GM20431 (cell line): ENCODE data around the gene ARHGAP9.

Experiments used
- in situ Hi-C: fragments of 300-500 bp; cut with MseI, MboI; formaldehyde crosslinking; loops from one replicate; pipeline ENCODE4 v1.15.0; 2020; ENCODE audit warnings: low sequenced_read_pairs; ENCODE audit not compliant: unreplicated experiment

The ARHGAP9 gene

DNA sequence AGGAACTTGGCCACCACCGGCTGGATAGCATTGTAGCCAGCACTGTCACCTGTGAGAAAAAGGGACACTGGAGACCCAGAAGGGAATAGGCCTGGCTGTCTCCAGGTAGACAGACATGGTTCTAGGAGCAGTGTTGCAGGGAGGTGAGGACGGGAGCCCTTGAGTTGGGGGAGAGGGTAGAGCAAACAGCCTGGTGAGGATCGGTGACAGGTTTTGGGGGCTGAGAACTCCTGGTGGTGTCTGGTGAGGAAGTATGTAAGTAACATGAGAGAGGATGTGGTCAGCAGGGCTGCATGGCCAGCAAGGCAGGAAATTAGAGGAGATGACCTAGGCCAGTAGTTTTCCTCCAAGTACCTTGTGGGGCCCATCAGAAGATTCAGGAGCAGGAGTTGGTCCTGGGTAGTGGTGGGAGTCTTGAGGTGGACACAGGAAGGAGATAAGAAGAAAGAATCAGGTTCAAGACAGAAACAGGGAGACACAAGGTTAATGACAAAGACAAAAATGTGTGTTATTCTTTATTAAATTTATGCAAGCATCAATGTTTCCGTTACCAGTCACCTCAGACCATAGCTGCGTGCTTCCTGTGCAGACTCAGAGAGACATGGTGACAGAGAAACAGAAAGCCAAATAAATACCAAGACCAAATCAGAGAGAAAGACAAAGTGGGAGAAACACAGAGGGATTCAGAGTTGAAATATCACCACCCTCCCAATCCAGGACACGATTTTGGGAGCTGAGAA, at the start of gene ARHGAP9:
Gene ARHGAP9 (minus strand): TSS at position 491 of the 740 bp plus-strand sequence. CDS start 460 bp downstream, at position 31.
- in situ Hi-C loops, result no loop called here

DNA sequence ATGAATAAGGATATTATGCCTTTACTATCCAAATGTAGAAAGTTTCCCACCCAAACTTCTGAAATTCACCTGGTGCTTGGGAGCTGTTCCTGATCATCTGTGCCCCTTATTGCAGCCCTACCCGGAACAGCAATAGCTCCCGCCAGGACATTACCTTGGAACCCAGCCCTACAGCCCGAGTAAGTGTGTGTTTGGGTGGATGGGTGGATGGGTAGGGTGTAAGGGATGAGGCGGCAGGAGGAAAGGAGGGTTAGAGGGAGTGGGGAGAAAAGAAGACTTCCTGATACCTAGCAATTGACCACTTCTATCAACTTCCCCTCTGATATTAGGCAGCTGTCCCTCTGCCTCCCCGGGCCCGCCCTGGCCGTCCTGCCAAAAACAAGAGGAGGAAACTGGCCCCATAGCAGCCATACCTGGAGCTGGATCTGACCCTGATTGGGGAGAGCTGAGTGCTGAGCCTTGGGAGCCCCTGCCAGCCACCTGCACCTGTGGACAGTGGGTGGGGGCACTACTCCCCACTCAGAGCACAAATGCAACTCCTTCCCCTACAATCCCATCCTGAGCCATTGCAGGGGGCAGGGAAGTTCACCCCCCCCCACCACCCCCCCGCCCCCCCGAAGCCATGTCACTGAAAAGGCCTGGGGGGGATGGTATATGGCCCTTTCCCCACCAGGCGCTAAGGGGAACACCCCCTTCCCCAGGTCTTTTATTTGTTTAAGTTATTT, 49.3 kb upstream of the ARHGAP9 start:
- in situ Hi-C loops, result no loop called here

DNA sequence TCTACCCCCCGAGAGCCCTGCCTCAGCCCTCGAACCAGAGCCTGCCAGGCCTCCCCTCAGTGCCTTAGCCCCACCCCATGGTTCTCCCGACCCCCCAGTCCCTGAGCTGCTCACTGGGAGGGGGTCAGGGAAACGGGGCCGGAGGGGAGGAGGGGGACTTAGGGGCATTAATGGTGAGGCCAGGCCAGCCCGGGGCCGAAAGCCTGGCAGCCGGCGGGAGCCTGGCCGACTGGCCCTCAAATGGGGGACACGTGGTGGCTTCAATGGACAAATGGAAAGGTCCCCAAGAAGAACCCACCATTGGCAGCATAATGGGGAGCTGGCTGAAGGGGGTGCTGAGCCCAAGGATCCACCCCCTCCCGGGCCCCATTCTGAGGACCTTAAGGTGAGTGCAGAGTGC, 48.5 kb upstream of the ARHGAP9 start:
- in situ Hi-C loops, result no loop called here

GRCh38 chr12:57527184-57527583, 47.5 kb upstream of the ARHGAP9 start:
- in situ Hi-C loops, result no loop called here

DNA sequence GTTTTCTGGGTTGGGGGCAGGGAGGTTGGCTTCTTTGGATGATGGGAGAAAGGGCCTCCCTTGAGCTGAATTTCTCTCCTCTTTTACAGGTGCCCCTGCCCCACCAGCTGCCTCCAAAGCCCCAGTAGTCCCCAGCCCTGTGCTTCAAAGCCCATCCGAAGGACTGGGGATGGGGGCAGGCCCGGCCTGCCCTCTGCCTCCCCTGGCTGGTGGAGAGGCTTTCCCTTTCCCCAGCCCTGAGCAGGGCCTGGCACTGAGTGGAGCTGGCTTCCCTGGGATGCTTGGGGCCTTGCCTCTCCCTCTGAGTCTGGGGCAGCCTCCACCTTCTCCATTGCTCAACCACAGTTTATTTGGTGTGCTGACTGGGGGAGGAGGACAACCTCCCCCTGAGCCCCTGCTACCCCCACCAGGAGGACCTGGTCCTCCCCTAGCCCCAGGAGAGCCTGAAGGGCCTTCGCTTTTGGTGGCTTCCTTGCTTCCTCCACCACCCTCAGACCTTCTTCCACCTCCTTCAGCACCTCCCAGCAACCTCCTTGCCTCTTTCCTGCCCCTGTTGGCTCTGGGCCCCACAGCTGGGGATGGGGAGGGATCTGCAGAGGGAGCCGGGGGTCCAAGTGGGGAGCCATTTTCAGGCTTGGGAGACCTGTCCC, 46.9 kb upstream of the ARHGAP9 start:
- in situ Hi-C loops, result no loop called here

DNA sequence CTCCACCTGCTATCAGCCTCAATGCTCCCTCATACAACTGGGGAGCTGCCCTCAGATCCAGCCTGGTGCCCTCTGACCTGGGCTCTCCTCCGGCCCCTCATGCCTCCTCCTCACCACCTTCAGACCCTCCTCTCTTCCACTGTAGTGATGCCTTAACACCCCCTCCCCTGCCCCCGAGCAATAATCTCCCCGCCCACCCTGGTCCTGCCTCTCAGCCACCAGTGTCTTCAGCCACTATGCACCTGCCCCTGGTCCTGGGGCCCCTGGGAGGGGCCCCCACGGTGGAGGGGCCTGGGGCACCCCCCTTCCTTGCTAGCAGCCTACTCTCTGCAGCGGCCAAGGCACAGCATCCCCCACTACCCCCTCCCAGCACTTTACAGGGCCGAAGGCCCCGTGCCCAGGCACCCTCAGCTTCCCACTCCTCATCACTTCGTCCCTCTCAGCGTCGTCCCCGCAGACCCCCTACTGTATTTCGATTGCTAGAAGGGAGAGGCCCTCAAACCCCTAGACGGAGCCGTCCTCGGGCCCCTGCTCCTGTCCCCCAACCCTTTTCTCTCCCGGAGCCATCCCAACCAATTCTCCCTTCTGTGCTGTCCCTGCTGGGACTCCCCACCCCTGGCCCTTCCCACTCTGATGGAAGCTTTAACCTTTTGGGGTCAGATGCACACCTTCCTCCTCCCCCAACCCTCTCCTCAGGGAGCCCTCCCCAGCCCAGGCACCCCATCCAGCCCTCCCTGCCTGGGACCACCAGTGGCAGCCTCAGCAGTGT, 46.1 kb upstream of the ARHGAP9 start:
- in situ Hi-C loops, result no loop called here

DNA sequence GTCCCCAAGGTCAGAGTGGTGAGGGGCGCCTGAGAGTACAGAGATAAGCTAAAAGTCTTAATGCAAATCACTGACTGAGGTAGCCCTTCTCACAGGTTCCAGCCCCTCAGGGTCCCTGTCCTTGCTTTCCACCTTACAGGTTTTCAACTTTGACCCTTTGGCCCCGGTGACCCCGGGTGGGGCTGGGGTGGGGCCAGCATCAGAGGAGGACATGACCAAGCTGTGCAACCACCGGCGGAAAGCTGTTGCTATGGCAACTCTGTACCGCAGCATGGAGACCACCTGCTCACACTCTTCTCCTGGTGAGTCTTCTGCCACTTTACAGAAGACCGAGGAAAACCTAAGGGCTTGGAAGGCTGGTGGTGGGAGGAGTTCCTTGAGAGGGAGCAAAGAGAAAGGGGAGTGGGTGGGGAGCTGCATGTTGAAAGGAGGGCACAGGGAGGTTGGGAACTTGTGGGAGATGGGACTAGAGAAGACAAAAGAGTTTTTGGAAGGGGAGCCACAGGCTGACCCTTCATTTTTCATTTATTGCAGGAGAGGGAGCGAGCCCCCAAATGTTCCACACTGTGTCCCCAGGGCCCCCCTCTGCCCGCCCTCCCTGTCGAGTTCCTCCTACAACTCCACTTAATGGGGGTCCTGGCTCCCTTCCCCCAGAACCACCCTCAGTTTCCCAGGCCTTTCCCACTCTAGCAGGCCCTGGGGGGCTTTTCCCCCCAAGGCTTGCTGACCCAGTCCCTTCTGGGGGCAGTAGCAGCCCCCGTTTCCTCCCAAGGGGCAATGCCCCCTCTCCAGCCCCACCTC, 45.3 kb upstream of the ARHGAP9 start:
- in situ Hi-C loops, result no loop called here

- in situ Hi-C loops, result no loop called here
Observed at GRCh38 chr12:57523706-57524614, 44.3 kb upstream of the ARHGAP9 start.

GRCh38 chr12:57522887-57523705, 43.4 kb upstream of the ARHGAP9 start:
- in situ Hi-C loops, result no loop called here

DNA sequence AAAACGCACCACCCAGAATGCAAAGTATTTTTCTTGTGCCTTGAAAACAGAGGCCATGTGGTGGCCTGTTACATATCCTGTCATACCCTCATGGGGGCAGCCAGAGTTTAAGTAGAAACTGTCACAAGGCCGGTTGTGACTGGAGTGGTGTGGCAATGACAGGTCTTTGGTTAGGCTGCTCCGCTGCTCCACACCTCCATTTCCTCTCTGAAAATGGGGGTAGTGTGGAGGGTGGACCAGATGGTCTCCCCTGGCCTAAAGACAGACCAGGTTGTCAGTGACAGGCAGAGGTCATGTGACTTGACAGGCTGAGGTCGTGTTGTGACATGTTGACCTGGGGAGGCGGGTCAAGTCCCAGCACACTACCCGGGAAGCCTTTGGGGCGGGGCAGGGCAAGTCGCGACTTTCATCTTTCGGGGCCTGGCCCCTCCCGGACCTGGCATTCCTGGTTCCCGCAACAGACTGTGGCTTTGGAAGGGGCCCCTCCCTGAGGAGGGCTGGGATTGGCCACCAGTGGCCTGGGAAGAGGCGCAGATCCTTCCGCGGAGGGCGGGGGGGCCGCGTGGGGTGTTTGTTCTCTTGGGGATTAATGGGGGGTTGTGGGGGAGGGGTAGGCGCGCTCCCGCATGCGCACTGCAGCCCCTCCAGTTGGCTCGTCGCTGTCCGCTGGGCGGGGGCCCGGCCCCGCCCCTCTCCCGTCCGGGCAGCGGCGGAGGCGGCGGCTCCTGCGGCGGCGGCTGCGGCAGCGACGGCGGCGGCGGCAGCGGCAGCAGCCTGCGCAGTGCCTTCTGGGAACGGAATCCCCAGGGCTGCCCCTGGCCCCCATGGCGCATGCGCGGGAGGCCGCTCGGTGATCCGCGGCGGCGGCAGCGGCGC, 42.6 kb upstream of the ARHGAP9 start, which contains the start of gene MBD6:
Gene MBD6 (plus strand): TSS at position 814 of the 876 bp plus-strand sequence. CDS start 1,480 bp downstream, outside the sequence.
- in situ Hi-C loops, result no loop called here

- in situ Hi-C loops, result no loop called here
Observed at GRCh38 chr12:57521525-57522010, 41.9 kb upstream of the ARHGAP9 start.

DNA sequence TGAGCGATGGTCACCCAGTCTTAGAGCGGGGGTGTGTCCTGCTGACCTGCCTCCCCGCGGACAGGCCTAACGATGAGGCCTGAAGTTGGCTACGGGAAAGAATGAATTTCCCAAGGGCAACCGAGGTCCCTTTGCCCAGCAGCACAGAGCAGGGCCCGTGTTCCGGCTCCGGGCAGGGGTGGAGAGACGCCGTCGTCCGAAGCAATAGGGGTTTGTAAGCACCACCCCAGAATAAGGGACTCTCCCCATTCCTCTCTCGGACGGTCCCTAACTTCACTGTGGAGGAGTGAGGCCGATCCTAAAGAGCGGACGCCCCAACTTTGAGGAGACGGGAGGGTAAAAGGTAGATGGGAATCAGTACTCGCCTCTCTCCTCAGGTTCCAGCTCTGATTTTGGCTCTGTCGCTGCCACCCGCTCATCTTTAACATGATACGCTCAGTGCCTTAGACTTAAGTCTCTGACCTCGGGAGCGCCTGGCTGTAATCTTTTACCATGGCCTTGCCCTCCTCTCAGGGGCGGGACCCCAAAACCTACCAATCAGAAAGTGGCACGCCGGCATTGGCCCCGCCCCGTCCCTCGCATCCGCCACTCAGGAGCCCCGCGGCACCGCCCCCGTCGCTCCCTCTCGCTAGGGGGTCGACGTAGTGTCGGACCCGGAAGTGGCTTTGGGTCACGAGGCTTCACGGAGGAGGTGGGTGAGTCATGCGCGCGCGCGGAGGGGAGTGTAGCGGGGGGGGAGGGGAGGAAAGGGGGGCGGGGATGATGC, 40.6 kb upstream of the ARHGAP9 start, which contains the start of gene DDIT3:
Gene DDIT3 (minus strand): TSS at position 462 of the 766 bp plus-strand sequence. CDS start 3,108 bp downstream, outside the sequence.
- in situ Hi-C loops, result no loop called here

- in situ Hi-C loops, result no loop called here
Observed at GRCh38 chr12:57519796-57520052, 40.1 kb upstream of the ARHGAP9 start.

GRCh38 chr12:57518920-57519795, 39.5 kb upstream of the ARHGAP9 start:
- in situ Hi-C loops, result no loop called here
